GM19035 (cell line): Measurements from ENCODE around the gene NMT1.

ENCODE experiments used
- ATAC-seq: cut with Tn5 transposase; IDR thresholded peaks from one replicate; pipeline ENCODE4 v1.9.1; 2021; ENCODE audit not compliant: unreplicated experiment

The NMT1 gene

GRCh38 chr17:45104029-45104428 is 42.9 kb downstream of the NMT1 start:
- ATAC-seq, result no peak

DNA sequence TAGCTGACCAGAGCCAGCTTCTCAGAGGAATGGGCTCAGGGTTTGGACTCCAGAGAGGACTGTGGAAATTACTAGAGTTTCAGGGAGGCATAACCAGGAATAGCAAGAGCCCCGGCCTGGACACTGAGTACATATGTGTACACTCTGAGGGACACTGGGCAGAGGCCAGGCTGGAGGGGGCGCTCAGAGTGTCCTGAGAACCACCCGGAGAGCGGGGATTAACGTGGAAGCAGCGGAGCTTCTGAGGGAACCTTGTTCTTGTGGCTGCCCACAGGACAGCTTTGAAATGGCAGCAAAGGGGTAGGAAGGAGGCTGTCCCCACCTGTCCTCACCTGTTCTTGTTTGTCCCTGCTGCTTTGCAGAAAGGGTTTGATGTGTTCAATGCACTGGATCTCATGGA is 43.4 kb downstream of the NMT1 start:
- ATAC-seq, result no peak

DNA sequence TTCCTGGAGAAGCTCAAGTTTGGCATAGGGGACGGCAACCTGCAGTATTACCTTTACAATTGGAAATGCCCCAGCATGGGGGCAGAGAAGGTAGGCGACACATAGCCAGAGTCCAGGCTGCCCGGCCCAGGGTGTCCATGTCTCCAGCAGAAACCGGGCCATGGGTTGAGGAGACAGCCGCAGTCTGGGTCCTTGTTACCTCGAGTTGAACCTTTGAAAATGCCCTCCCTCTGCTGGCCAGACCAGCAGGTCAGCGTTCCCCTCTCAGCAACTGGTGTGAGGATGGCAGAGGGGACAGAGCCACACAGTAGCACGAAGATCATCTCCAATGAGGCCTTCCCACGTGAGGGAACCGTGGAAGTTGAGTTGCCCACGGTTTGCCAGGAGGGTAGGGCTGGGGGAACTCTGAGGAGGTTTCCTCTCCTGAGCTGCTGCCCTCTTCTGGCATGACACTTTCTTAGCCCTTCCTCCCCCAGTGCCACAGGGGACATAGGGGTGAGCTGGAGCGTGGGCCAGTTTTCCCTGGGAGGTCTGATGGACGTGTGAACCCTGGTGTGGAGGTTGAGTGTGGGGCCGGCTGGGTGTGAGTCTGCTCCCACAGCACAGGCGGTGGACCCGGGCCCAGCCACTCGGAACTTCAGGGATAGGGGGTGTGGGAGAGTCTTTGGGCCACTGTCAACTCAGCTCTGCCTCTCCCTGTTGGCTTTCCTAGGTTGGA is 43.9 kb downstream of the NMT1 start:
- no peak for ATAC-seq

GRCh38 chr17:45106096-45106495 is 45.0 kb downstream of the NMT1 start:
- no peak for ATAC-seq

DNA sequence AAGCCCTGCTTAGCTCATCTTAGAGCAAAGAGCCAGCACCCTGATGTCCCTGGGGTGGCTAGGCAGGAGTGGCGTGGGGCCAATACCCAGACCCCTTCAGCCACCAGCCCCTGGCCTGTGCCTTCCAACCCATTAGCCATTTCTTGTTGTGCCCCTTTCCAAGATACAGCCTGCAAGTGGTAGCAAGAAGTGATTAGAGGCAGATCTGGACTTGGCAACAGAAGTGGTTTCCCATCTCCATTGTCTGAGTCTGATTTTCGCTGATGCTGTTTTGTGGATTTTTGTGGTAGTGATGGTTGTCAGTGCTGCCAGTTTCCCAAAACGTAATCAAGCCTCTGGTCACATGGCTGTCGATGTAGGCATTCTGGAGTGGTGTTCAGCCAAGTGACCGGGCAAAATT is 45.5 kb downstream of the NMT1 start:
- no peak for ATAC-seq

DNA sequence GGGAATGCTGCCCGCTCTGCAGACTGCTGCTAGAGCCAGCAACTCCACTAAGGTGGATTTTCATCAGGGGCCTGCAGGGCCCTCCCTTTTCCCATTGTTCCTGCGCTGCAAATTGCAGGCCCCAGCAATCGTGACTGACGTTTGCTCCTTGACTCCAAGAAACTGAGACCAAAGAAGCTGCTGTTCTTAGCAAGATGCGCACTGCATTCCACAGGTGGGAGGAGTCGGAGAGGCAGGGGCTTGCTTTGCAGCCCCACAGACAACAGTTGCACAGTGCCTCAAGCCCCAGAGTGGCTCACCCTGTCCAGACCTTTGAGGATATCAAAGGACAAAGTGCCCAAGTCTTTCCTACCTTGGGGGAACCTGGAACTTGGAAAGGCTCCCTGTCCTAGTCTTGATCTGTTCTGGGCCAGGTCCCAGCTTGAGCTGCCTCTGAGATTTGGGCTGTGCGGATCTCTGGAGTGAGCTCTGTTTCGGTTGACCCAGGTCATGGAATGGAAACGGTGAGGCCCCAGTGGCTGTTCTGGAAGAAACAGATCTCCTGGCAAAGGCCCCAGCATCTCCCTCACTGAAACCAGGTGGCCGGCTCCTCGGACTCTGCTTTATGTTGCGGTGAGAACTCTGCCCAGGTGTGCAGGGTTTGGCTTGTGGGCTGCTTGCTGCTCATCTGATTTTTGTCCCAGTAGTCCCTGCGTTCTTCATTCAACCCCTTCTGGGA is 46.3 kb downstream of the NMT1 start:
- no peak for ATAC-seq

DNA sequence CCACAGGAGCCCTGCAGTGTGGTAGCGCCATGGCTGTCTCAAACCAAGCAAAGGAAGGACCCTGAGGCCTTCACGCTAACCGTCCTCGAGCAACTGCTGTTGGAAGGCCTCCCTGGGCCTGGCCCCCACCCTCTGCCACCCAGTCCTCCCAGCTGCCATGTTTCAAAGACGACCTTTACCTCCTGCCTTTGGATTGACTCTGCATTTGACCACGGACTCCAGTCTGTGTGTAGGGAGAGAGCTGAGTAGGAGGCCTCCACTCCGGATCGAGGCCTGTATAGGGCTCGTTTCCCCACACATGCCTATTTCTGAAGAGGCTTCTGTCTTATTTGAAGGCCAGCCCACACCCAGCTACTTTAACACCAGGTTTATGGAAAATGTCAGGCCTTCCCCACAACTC is 46.9 kb downstream of the NMT1 start:
- ATAC-seq, result no peak

- no peak for ATAC-seq
Observed at GRCh38 chr17:45108595-45109521, 47.7 kb downstream of the NMT1 start.

GRCh38 chr17:45110676-45111611 is 49.8 kb downstream of the NMT1 start:
- no peak for ATAC-seq

- no peak for ATAC-seq
Observed at GRCh38 chr17:45111850-45112249, 50.7 kb downstream of the NMT1 start.

DNA sequence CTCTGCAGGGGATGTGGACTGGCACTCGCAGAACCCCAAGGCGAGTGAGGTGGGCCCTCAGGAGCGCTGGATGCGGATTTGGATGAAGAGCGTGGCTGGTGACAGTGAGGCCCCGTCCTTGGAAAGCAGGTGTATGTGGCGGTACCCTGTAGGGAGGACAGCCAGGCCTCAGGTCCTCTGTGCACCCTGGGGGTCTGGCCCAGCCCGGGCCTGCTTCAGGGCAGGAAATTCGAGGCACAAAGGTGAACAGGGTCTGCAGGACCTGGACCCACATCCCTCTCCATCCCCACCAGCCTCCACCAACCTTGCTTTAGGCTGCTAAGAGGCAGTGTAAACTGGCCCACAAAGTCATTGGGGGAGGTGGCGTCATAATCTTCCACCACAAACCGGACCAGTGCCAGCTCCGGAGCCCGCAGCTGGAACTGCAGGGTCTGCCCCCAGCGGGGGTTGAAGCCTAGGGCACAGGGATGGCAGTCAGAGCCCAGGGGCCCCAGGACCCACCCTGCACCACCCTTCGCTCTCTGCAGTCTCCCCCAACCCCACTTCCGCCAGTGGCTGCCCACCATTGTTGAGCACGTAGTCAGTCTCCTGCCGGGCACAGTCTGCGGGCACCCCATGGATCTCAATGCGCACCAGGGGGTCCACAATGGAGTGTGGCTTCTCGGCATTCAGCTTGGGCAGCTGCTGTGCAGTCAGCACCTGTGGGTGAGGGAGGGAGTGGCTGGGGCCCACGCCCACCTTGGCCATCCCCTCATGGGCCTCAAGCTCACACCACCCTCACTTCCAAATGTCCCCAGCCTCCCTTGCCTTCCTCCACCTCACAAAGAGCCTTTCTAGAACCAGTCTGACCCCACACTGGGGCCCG is 51.7 kb downstream of the NMT1 start:
- ATAC-seq, result no peak

DNA sequence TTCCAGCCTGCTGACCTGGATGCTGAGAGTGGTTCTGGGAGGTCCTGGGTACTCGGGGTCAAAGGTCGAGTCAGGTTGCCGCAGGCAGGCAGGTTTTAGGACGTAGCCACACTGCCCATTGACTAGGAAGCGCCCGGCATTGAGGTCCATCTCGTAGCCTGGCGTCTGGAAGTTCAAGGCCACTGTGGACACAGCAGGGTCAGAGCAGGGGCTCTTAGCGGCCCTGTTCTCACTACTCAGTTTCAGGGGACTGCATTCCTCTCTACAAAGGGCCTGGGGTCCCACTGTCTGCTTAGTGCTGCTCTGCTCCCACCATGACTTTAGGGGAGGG is 52.3 kb downstream of the NMT1 start:
- ATAC-seq, result no peak

DNA sequence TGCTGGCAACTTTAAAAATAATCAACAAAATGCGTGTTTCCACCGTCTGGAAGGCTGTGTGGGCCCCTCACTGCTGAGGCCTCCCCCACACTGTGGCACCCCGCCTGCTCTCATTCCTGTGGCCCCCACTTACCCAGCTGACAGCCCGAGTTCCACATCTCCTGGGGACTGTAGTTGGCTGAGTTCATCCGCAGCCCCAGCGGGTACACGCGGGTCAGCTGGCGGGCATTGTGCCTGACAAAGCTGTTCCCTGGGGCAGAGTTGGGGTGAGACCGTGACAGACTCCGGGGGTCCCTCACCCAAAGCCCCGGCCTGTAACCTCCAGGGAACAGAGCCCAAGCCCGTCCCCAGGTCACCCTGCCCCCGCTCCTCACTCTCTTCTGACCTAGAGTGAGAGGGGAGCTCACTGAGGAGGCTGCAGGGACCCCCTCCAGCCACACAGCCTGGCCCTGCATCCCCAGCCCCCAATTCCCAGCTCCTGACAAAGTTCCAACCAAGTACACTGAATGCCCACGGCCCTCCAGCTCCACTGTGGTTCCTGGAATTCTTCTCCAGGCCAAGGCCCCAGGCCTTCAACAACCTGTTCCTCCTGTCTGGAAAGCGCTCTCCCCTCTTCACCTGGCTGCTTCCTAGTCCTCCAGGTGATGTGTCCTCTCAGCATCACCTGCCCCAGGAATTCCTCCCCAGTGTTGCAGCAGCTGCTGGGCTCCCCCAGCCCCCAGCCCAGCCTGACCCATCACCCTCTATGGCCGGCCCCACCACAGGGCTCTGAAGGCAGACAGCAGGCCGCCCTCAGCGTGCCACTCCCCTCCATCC is 53.2 kb downstream of the NMT1 start:
- no peak for ATAC-seq

DNA sequence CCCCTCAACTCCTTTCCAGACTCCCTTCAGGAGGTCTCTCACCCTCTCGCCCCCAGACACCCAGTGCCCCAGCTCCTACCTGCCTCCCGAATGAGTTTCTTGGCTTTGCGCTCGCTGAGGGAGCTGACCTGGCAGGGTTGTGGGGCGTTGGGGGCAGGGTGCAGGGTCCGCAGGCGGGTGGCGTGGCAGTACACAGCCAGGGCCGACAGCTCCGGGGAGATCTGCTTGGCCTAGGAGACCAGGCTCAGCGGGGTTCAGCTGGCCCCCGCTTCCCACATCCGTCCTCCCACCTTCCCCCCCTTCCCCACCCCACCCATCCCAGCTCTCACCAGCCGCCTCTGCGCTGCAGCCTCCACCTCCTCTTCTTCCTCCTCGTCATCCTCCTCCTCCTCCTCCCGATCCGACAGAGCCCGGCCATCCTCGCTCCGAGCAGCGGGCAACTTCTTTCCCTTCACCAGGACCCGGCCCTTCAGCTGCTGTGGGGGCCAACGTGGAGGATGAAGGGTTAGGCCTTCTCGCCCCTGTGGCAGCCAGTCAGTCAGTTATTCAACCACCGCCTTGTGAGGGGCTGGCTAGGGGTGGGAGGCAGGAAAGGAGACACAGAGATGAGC is 54.0 kb downstream of the NMT1 start:
- no peak for ATAC-seq

GRCh38 chr17:45115871-45116270 is 54.8 kb downstream of the NMT1 start:
- ATAC-seq, result no peak

DNA sequence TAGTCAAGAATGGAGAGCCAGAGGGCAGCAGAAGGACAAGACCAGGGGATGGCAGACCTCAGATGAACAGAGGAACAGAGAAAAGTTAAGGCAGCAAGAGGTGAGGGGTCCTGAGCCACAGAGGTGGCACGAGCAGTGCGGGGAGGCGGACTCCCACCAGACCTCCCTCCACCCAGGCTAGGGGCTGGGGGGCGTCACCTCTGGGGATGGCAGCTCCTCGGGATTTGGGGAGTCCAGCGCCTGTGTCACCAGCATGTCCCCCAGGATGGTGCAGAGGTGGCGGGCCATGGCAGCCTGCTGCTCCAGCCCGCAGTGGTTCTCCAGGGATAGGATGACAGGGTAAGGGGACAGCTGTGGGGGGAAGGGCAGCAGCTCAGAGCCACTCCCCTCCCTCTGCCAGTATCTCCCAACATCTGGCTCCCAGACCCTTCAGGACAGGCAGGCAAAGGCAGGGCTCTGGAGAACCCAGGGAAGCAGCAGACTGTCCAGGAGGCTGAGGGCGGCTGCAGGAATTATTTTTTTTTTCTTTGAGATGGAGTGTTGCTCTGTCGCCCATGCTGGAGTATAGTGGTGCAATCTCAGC is 55.4 kb downstream of the NMT1 start:
- ATAC-seq, result no peak

- ATAC-seq, result no peak
Observed at GRCh38 chr17:45117334-45117733, 56.2 kb downstream of the NMT1 start.
